ENCODE results near the gene DNAH2. TPM values are rescaled to one million over a fixed set of nuclear protein-coding genes. Genes with fewer than 3 reads are reported as not detected.

Gene DNAH2
- total and polyA plus RNA-seq, 2 of the 8 experiments (the other 6 are each of a cell fraction or from before 2014, with no cell fraction given): 0.13 to 0.18 TPM

GRCh38 chr17:7878234-7878633 is 160.7 kb downstream of the DNAH2 start (continued):
- no peak for TF ChIP-seq MAX (IDR thresholded peaks at IDR 0.05)
